Measurements from ENCODE around the gene NKX2-2. TPM values are rescaled to one million over a fixed set of nuclear protein-coding genes. Genes with fewer than 3 reads are reported as not detected.

The NKX2-2 gene
- total and polyA plus RNA-seq, 2 of the 8 experiments (the other 6 are each of a cell fraction or from before 2014, with no cell fraction given) = not detected

- TF ChIP-seq FOSL1 (IDR thresholded peaks at IDR 0.05; ENCODE audit: insufficient read depth, low read depth, low read length) (no peak), CEBPB (IDR thresholded peaks at IDR 0.05; ENCODE audit: low read depth, low read length) (no peak), CREB1 (IDR thresholded peaks at IDR 0.05) (no peak), CTBP2 (IDR thresholded peaks at IDR 0.05; ENCODE audit: borderline replicate concordance, insufficient read depth, insufficient read length, low read length) (no peak), CHD2 (IDR thresholded peaks at IDR 0.05; ENCODE audit: low read length) (no peak), POLR2AphosphoS5 (IDR thresholded peaks at IDR 0.05; ENCODE audit: low read depth, low read length) (no peak), SP4 (IDR thresholded peaks at IDR 0.05; ENCODE audit: low read length) (no peak), TAF1 (IDR thresholded peaks at IDR 0.05; ENCODE audit: low read depth, low read length) (no peak), RBBP5 (IDR thresholded peaks at IDR 0.05; ENCODE audit: borderline replicate concordance, low read depth, low read length) (no peak), CHD1 (IDR thresholded peaks at IDR 0.05; ENCODE audit: low read depth, low read length) (no peak), JUND (IDR thresholded peaks at IDR 0.05; ENCODE audit: low read length) (no peak), GTF2F1 (IDR thresholded peaks at IDR 0.05; ENCODE audit: borderline replicate concordance, low read depth, low read length) (no peak), CBX8 (IDR thresholded peaks at IDR 0.05; ENCODE audit: borderline replicate concordance, low read depth, low read length) (no peak), SP2 (IDR thresholded peaks at IDR 0.05; ENCODE audit: low read length) (no peak), E2F6 (IDR thresholded peaks at IDR 0.05) (no peak), JUN (IDR thresholded peaks at IDR 0.05; ENCODE audit: low read depth, low read length) (no peak)
Measured at GRCh38 chr20:21465799-21466198, 48.1 kb downstream of the NKX2-2 start (continued).
